Stimulated activated CD4-positive, alpha-beta T cell treated with anti-CD3 and anti-CD28 coated beads, TNF-alpha, amount 100 ng/mL, for 4 hours (primary cell): ENCODE data around the gene LIN7A.

Experiments
- DNase-seq, 3 experiments: peaks; one replicate each; pipeline ENCODE4 v3.0.0-alpha.2; 2020; ENCODE audit warnings: low read depth in 3 of 3

LIN7A gene

DNA sequence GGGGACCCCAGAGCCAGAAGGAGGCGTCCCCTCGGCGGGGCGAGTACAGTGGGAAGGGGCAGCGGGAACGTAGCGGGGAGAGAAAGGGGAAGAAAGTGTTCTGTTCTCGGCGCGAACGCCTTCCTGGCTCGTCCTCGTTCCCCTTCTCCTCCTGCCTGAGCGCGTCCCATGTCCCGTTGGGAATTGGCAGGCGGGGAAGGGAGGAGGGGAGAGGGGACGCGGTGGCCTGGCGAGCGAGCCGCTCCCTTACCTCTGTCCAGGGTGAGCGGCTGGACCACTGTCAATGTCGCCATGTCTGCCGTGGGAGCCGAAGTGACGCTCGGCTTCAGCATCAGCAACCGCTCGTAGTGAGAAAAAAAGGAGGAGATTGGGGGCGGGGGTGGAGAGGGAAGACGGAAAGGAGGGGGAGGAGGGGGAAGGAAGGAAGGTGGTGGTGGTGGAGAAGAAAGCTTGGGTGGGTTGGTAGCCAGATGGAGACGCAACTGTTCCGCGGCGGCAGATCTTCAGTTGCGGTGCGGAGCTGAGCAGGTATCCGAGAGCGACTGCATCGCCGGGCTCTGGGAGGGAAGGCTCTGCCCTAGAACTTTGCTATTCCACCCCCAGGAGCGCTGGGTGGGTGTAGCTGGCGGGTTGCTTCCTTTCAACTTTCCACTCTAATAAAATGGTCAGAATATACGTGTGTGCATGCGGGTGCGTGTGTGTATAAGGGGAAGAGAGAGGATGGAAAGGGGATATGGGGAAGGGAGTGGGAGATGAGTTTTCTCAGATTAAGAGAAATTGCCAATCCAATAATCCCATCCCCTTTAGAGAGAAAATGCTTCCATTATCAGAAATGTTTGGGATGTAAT, at the start of gene LIN7A:
Gene LIN7A, minus strand, starts transcription at position 544 of the 848 bp plus-strand sequence. Its CDS starts 212 bp downstream, at position 332.
- no peak for DNase-seq

GRCh38 chr12:80986224-80986623, 48.5 kb upstream of the LIN7A start:
- no peak for DNase-seq

- DNase-seq: no peak
Measured at GRCh38 chr12:80979816-80980215, 42.1 kb upstream of the LIN7A start.

DNA sequence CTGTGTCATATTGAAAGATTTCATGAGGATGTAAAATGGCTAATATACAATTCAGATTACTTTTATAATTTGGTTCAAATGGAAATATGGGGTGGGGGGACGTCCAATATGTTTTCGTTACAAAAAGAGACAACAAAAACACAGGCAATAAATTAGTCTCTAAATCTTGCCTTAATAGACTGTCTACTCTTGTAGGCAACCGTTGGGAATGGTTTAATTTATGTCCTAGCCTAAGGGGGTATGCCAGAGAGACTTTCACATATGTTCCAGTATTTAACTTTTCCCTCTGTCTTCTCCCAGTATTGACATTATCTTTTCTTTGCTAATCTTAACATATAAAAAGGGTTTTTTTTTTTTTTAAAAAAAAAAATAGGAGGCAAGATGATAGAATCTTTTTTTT, 41.5 kb upstream of the LIN7A start:
- DNase-seq: no peak

DNA sequence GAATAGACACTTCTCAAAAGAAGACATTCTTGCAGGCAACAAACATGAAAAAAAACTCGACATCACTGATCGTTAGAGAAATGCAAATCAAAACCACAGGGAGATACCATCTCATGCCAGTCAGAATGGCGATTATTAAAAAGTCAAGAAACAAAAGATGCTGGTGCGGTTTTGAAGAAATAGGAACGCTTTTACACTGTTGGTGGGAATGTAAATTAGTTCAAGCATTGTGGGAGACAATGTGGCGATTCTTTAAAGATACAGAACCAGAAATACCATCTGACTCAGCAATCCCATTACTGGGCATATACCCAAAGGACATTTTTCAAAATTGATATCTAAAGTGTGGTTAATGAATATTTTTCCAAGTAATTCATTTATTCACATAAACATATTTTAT, 39.6 kb upstream of the LIN7A start:
- no peak for DNase-seq

DNA sequence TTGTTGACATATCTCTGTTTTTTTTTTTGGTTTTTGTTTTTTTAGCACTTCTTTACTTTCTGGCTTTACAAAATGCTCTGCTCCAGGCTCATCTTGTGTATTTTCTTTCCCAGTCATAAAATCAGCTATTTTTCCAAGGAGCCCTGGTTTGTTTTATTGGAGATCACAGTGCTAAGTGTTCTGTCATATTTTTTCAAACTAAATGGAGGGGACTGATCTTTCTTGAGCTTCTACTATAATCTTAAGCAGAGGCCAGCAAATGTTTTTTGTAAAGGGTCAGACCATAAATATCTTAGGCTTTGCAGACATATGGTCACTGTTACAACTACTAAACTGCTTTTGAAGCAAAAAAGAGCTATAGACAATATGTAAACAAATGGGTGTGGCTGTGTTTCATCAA, 30.6 kb upstream of the LIN7A start:
- DNase-seq: no peak

- DNase-seq: no peak
Measured at GRCh38 chr12:80967565-80967964, 29.8 kb upstream of the LIN7A start.

GRCh38 chr12:80966001-80966400, 28.3 kb upstream of the LIN7A start:
- no peak for DNase-seq

DNA sequence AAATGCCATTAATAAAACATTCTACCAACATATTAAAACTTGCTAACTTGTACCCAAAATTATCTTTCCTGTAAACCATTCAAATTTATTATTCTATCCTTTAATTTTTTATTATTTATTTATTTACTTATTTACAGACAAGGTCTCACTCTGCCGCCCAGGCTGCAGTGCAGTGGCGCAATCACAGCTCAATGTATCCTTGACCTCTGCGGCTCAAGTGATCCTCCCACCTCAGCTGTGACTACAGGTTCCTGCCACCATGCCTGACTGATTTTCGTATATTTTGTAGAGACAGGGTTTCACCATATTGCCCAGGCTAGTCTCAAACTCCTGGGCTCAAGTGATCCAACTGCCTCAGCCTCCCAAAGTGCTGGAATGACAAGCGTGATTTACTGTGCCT, 20.4 kb upstream of the LIN7A start:
- DNase-seq: no peak

DNA sequence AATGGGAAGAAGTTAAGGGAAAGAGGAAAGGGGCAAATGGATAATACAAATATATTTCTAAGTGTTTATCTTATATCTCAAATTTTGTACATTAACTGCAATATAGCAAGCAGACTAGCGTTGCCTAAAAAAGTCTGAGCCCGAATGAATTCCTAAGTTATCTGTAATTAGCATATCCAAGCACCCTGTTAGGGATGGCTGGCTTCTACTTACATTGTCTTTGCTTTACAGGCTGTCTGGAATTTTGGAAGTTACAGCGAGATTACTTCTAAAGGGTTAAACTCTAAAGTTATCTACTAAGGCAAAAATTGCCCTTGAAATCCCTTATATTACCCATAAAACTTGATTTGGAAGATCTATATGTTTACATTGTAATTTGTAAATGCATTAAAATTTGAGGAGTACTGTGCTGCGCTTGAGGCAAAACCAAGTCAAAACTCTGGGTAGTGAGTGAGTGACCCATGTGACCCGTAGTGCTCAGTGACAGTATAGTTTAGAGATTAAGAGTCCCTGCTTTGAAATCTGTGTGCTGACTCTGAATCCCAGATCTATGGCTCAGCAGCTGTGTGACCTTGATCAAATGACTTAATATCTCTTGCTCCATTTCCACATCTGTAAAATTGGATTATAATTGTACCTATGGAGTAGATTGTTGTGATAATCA, 17.3 kb upstream of the LIN7A start:
- DNase-seq: no peak

DNA sequence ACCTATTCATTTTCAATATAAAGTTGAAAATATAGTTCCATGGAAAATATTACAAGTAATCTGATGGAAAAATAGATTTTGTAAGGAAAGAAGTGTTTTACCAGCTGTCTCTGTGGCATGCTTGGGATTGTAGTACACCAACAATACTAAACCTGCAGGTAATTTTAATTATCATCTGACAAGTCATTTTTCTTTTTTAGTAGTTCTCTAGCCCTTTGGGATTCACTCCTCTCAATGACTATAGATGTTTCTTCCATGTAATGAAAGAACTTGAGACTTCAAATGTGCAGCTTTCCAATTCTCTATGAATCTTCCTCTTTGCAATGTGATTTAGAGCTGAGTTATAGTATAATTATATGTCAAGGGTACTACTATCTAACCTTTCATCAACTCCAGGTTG, 14.7 kb upstream of the LIN7A start:
- DNase-seq: no peak

- DNase-seq: no peak
Measured at GRCh38 chr12:80946591-80946990, 8.9 kb upstream of the LIN7A start.

GRCh38 chr12:80943338-80943737, 5.6 kb upstream of the LIN7A start:
- DNase-seq: no peak

DNA sequence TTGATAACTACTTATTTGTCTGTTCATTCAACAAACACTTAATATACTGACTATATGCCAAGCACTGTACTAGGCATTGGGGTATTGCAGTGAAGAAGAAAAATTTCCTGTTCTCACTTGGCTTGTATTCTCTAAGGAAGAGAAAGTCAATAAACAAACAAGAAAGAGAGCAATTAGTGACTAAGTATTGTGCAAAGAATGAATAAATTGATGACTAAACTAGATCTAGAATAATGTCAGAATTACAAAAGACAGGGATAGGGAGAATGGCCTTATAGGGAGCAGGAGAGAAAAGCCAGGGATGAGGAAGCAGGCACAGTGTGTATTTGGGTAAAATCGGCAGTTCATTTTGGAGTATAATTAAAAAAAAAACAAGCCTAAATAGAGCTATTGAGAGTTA, 4.2 kb upstream of the LIN7A start:
- no peak for DNase-seq

DNA sequence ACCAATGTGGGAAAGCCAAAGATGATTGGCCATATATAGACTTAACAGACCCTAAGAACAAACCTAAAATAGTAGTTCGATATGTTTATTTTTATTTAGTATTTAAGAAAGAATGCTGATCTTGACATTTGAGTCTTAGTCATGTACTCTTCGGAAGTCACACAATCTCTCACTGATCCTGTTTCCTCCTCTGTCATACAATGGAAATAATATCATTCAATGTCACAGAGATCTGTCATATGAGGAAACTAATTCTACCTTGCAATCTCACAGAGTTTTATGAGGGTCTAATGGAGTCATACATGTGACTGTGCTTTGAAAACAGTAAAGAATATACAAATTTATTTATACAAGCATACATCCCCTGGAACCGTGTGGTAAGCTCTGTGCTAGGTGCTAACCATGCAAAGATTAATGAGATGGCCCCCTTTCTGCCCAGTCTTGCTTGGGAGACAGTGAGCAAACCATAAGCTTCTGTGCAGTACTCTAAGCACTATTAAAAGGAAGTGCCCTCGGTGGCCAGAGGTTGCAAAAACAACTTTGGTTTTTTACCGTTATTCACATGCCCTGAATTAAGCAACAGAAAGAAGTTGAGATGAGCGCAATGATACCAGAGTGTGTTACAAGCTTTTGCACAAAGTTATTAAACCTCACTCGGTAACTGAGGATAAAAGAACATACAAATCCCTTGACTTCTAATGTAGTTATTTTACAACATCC, 1.7 kb upstream of the LIN7A start:
- no peak for DNase-seq

DNA sequence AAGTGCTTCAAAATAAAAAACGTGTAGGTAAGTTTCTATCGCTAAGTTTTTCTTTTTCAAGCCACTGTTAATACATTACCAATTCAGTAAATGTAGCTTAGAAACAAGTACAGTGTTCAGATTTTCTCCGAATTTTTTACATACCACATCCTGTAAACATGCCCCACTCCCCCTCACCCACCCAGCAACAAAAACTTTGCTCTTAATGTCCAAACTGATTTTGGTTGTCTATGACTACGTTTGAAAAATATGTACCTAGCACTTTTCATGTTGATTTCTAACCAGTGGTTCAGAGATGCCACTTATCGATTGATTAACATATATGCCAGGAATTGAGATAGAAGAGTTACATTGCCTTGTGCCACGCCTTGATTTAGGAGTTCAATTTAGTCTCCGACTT, 663 bp upstream of the LIN7A start:
- DNase-seq: no peak

DNA sequence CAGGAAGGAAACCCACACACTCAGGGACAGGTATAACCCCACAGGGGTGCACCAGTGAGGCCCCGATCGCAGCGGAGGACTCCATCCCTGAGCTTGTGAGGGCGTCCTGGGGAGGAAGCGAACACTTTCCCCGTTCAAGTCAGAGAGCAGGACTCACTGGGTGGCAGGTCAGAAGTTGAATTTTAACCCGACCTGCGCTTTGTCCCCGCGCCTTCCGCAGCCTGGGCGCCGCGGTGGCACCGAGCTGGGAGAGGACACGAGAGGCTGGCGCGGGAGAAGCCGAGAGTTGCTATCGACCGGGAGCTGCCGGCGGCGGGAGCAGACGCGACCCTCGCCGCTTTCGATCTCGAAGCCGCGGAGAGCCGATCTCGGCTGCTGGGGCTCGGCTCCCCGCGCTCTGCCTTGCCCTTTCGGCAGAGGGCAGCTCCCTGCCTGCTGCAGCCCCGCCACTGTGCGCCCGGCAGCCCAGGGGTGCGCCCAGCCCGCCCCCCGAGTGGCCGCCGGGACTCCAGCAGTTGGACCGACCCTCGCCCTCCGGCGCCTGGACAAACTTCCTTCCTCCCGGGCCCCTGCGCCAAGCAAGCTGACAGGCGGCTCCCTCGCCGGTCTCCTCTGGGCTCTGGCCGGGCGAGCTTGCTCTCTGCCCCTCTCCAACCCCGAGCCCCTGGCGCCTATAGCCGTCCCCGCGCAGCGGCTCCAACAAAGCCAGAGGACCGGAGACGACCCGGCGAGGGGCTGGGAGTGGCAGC, 918 bp downstream of the LIN7A start:
- no peak for DNase-seq

- no peak for DNase-seq
Measured at GRCh38 chr12:80936353-80936641, 1.4 kb downstream of the LIN7A start.

- DNase-seq: no peak
Measured at GRCh38 chr12:80935111-80935510, 2.6 kb downstream of the LIN7A start.

GRCh38 chr12:80925983-80926382, 11.8 kb downstream of the LIN7A start:
- no peak for DNase-seq

DNA sequence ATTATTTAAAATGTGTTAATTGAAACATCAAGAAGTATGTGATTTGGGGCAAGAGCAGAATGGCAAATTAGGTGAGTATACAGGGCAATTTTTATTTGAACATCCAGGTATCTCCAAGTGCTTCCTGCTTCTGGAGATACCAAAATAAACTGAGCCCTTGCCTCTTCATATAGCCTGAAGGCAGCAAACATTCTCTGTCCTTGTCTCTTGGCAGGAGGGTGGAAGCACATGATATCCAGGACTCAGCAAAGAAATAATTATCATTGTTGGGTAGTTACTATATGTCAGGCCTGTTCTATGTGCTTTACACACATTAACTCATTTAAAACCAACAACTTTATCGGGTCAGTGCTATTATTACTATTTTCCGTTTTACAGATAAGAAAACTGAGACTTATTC, 12.5 kb downstream of the LIN7A start:
- no peak for DNase-seq

- DNase-seq: no peak
Measured at GRCh38 chr12:80924437-80924836, 13.3 kb downstream of the LIN7A start.
